Endothelial cell of umbilical vein (primary cell): ENCODE data around the gene ZNF618. TPM values are rescaled to one million over a fixed set of nuclear protein-coding genes. Genes with fewer than 3 reads are reported as not detected.

ENCODE experiments used
- BruUV-seq: library from RNA; stranded (reverse); fragments of 400-500 nt; replicated peaks from 2 replicates; lab custom pipeline; 2021; lab: Mats Ljungman, UMichigan
- CTCF ChIA-PET: fragments of 300-600, 350-600 bp; sonication (Branson Sonifier 250); formaldehyde crosslinking; loops from one replicate; lab custom pipeline; 2021; ENCODE audit warnings: antibody characterized with exemption, inconsistent platforms; lab: Charles Lee
- POLR2A ChIA-PET: fragments of 300-600, 350-600 bp; sonication (Branson Sonifier 250); formaldehyde crosslinking; loops from one replicate; lab custom pipeline; 2021; ENCODE audit warnings: antibody characterized with exemption, inconsistent platforms; lab: Charles Lee
- DNase-seq: peaks from one replicate; pipeline ENCODE4 v3.0.0-alpha.2; 2011; ENCODE audit warnings: low read depth, low spot score
- FAIRE-seq: peaks from 2 replicates; lab custom pipeline; 2011; peaks lifted over from hg19 to GRCh38; lab: Jason Lieb, UNC
- H2AFZ ChIP-seq: 2 replicates; pipeline ENCODE4 v1.6.0; 2012; ENCODE audit warnings: low read depth, low read length, control low read depth, inconsistent platforms
- H3K27ac ChIP-seq: 2 replicates; pipeline ENCODE4 v1.5.1; 2011; ENCODE audit warnings: low read depth, mild to moderate bottlenecking, control low read depth, low read length, moderate library complexity; ENCODE audit not compliant: insufficient read depth
- H3K27me3 ChIP-seq, 2 experiments: 2 replicates each; pipeline versions ENCODE4 v1.6.0 to v1.6.1; 2011; ENCODE audit warnings: low read length in 2 of 2, mixed read lengths in 1 of 2; ENCODE audit not compliant: control insufficient read depth in 2 of 2, insufficient read depth in 2 of 2
- H3K36me3 ChIP-seq, 2 experiments: 2 replicates in 1 of 2; 3 replicates in 1 of 2; pipeline ENCODE4 v1.5.1; 2011; ENCODE audit warnings: low read length in 2 of 2, mild to moderate bottlenecking in 1 of 2, moderate library complexity in 1 of 2; ENCODE audit not compliant: control insufficient read depth in 2 of 2, insufficient read depth in 2 of 2; ENCODE audit errors: extremely low read depth in 1 of 2
- H3K4me1 ChIP-seq: 3 replicates; pipeline ENCODE4 v1.5.1; 2011; ENCODE audit warnings: mild to moderate bottlenecking, low read length; ENCODE audit not compliant: control insufficient read depth, insufficient read depth; ENCODE audit errors: extremely low read depth
- H3K4me2 ChIP-seq: 2 replicates; pipeline ENCODE4 v1.6.1; 2011; ENCODE audit warnings: low read length, control low read depth, mixed read lengths; ENCODE audit not compliant: insufficient read depth
- H3K4me3 ChIP-seq, 3 experiments: fragments of 200-600 bp in 1 of 3; sonication (generic), shearing (Covaris generic) in 1 of 3; replicated peaks in 1 of 3; 2 replicates each; pipeline ENCODE4 v1.5.1; 2011 to 2016; ENCODE audit warnings: control low read depth in 3 of 3, low read length in 3 of 3, mild to moderate bottlenecking in 2 of 3, inconsistent platforms in 1 of 3, low read depth in 1 of 3, moderate library complexity in 1 of 3; ENCODE audit not compliant: insufficient read depth in 1 of 3
- H3K79me2 ChIP-seq: 2 replicates; pipeline ENCODE4 v1.6.0; 2012; ENCODE audit warnings: low read length, inconsistent platforms; ENCODE audit not compliant: control insufficient read depth, insufficient read depth
- H3K9ac ChIP-seq: replicated peaks from 2 replicates; pipeline ENCODE3; 2011; ENCODE audit warnings: low read length, control low read depth; ENCODE audit not compliant: insufficient read depth; ENCODE audit errors: extremely low read depth
- H3K9me1 ChIP-seq: replicated peaks from 3 replicates; pipeline ENCODE4 v1.6.0; 2011; ENCODE audit warnings: mild to moderate bottlenecking, low read length; ENCODE audit not compliant: control insufficient read depth, insufficient read depth; ENCODE audit errors: extremely low read depth
- H3K9me3 ChIP-seq: replicated peaks from 2 replicates; pipeline ENCODE4 v1.5.1; 2012; ENCODE audit warnings: low read length, inconsistent platforms; ENCODE audit not compliant: control insufficient read depth, insufficient read depth
- H4K20me1 ChIP-seq: replicated peaks from 2 replicates; pipeline ENCODE3; 2011; ENCODE audit warnings: mild to moderate bottlenecking, low read length; ENCODE audit not compliant: control insufficient read depth, insufficient read depth; ENCODE audit errors: extremely low read depth
- EZH2 ChIP-seq: IDR thresholded peaks from 2 replicates; pipeline ENCODE4 v1.6.1; 2012; ENCODE audit warnings: borderline replicate concordance, low read depth, mild to moderate bottlenecking, moderate library complexity, low read length, inconsistent platforms; ENCODE audit not compliant: severe bottlenecking
- FOS ChIP-seq: IDR thresholded peaks from 2 replicates; pipeline ENCODE4 v1.6.1; 2011; ENCODE audit warnings: mild to moderate bottlenecking, low read length, moderate library complexity, borderline replicate concordance; ENCODE audit not compliant: insufficient read depth
- JUN ChIP-seq: IDR thresholded peaks from 2 replicates; pipeline ENCODE4 v1.6.1; 2011; ENCODE audit warnings: borderline replicate concordance, low read depth; ENCODE audit not compliant: insufficient read length, insufficient read depth
- MYC ChIP-seq: IDR thresholded peaks from one replicate; pipeline ENCODE4 v1.6.1; 2011; ENCODE audit warnings: mild to moderate bottlenecking, low read depth, low read length
- POLR2A ChIP-seq: IDR thresholded peaks from 2 replicates; pipeline ENCODE4 v1.6.1; 2012; ENCODE audit warnings: low read depth, mild to moderate bottlenecking, control low read depth, low read length
- POLR2AphosphoS5 ChIP-seq: IDR thresholded peaks from 2 replicates; pipeline ENCODE4 v1.6.1; 2012; ENCODE audit warnings: low read depth, mild to moderate bottlenecking, control low read depth, low read length, moderate library complexity; ENCODE audit not compliant: insufficient read depth
- dilution Hi-C: fragments of 300-500 bp; cut with MboI; formaldehyde crosslinking; loops from one replicate; pipeline ENCODE4 v1.15.0; 2019; ENCODE audit warnings: low sequenced_read_pairs; ENCODE audit not compliant: extremely low pct_ligation_motif_present
- intact Hi-C: fragments of 100-400 bp; cut with micrococcal nuclease; formaldehyde crosslinking; loops from one replicate; pipeline ENCODE4 v1.10.0; 2022
- polyA plus RNA-seq, 4 experiments: library from polyadenylated mRNA; depleted of rRNA in 3 of 4; stranded (reverse) in 3 of 4; unstranded in 1 of 4; fragments of >200 nt; gene quantifications; 2 replicates each; pipeline versions ENCODE4 v1.2.1 to v1.2.3, GENCODE V29; 2011 to 2012; ENCODE audit warnings: missing spikeins in 1 of 4
- total RNA-seq: library from RNA; stranded (reverse); gene quantifications from 2 replicates; pipeline ENCODE4 v1.2.3, GENCODE V29; 2021
- TF ChIP-seq, protein P1 (sequence below): IDR thresholded peaks from 2 replicates; pipeline ENCODE4 v1.6.1; 2011; ENCODE audit not compliant: insufficient read depth, insufficient read length

The ZNF618 gene
- total and polyA plus RNA-seq, 2 donors (not counting 3 experiments of a cell fraction or from before 2014, with no cell fraction given), result 22.6 to 80.3 TPM

DNA sequence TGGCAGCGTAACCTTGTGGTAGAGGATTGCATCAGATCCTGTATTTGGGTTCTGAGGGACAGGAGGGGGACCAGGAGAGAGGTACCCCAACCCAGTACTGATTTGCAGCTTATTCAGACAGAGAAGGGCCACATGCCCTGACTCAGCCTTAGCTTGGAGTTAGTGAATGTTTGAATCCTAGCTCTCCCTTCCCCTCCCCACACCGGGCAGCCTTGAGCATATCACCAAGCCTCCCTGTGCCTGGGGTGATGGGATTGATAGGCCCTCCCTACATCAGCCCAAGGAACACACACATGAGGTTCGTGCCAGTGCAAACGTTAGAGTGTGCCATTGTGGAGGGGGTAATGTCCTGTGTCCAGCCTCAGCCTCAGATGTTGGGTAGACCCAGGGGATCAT lies 130.0 kb downstream of the ZNF618 start:
- intact Hi-C loops (no loop called here), dilution Hi-C loops (no loop called here)
- ChIA-PET POLR2A (interaction anchor here (0.5 kb wide), 1 partner anchor 50 kb away, joined by 8 read pairs; no protein-coding TSS in a partner anchor), CTCF (interaction anchor here (0.8 to 1.0 kb wide), 2 partner anchors 12 to 268 kb away, joined by 3 read pairs; no protein-coding TSS in a partner anchor)
- Histone ChIP-seq H3K9ac (no peak overlapping the region), H3K36me3 (peaks cover 21 to 46% of the 10 kb centered on the region in 2 experiments), H3K4me1 (peaks cover 24% of the 10 kb centered on the region), H4K20me1 (no peaks in the 10 kb centered on the region), H3K79me2 (no peaks in the 10 kb centered on the region), H2AFZ (no peak overlapping the region), H3K4me2 (no peak overlapping the region), H3K27ac (no peak overlapping the region), H3K27me3 (no peaks in the 10 kb centered on the region), H3K9me3 (no peaks in the 10 kb centered on the region), H3K9me1 (no peaks in the 10 kb centered on the region), H3K4me3 (no peak overlapping the region)
- FAIRE-seq (no peak), DNase-seq (no peak)
- BruUV-seq, result no TSS peak
- TF ChIP-seq JUN (no peak), POLR2A (no peak), MYC (no peak), EZH2 (no peak), POLR2AphosphoS5 (no peak), FOS (no peak)
- TF ChIP-seq, protein P1, sequence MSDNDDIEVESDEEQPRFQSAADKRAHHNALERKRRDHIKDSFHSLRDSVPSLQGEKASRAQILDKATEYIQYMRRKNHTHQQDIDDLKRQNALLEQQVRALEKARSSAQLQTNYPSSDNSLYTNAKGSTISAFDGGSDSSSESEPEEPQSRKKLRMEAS, result no peak
